CD14-positive monocyte (primary cell): ENCODE data around the gene COL21A1. TPM values are rescaled to one million over a fixed set of nuclear protein-coding genes. Genes with fewer than 3 reads are reported as not detected.
A peak's percentile ranks its signal among the peaks of the same experiment; 100 is the strongest.

Source experiments
- DNase-seq, 3 donors: peaks; one replicate each; pipeline ENCODE4 v3.0.0-alpha.2; 2011 to 2022
- H2AFZ ChIP-seq: 2 replicates; pipeline ENCODE4 v1.6.0; 2012; ENCODE audit warnings: mild to moderate bottlenecking, low read depth, low read length, inconsistent platforms; ENCODE audit not compliant: insufficient read depth, poor library complexity, severe bottlenecking
- H3K27ac ChIP-seq, 2 donors: 1 replicate in 1 of 2; 2 replicates in 1 of 2; pipeline ENCODE4 v1.5.1; 2012 to 2013; ENCODE audit warnings: low read length in 2 of 2, control low read depth in 1 of 2, inconsistent platforms in 1 of 2, low read depth in 1 of 2, mild to moderate bottlenecking in 1 of 2
- H3K27me3 ChIP-seq, 2 donors: one replicate each; pipeline versions ENCODE4 v1.6.0 to v1.6.1; 2011 to 2013; ENCODE audit warnings: low read length in 2 of 2; ENCODE audit not compliant: control insufficient read depth in 2 of 2, insufficient read depth in 2 of 2
- H3K36me3 ChIP-seq, 2 donors: replicated peaks in 1 of 2; 1 replicate in 1 of 2; 2 replicates in 1 of 2; pipeline versions ENCODE4 v1.5.1 to v1.6.1; 2012 to 2013; ENCODE audit warnings: low read length in 2 of 2, control low read depth in 1 of 2, inconsistent platforms in 1 of 2, mild to moderate bottlenecking in 1 of 2; ENCODE audit not compliant: insufficient read depth in 2 of 2, control insufficient read depth in 1 of 2
- H3K4me1 ChIP-seq, 2 donors: 1 replicate in 1 of 2; 2 replicates in 1 of 2; pipeline versions ENCODE4 v1.5.1 to v1.6.1; 2012 to 2013; ENCODE audit warnings: low read length in 2 of 2, control low read depth in 1 of 2, inconsistent platforms in 1 of 2, mild to moderate bottlenecking in 1 of 2, moderate library complexity in 1 of 2; ENCODE audit not compliant: insufficient read depth in 2 of 2, control insufficient read depth in 1 of 2
- H3K4me2 ChIP-seq: replicated peaks from 2 replicates; pipeline ENCODE3; 2012; ENCODE audit warnings: low read length, moderate library complexity, mild to moderate bottlenecking; ENCODE audit not compliant: poor library complexity, severe bottlenecking; ENCODE audit errors: extremely low read depth
- H3K4me3 ChIP-seq, 3 experiments: fragments of 200-600 bp in 1 of 3; sonication (generic) in 1 of 3; replicated peaks in 1 of 3; 1 replicate in 2 of 3; 2 replicates in 1 of 3; pipeline ENCODE4 v1.5.1; 2011 to 2013; ENCODE audit warnings: low read length in 3 of 3, mild to moderate bottlenecking in 3 of 3, control low read depth in 2 of 3, low read depth in 2 of 3, inconsistent platforms in 1 of 3, moderate library complexity in 1 of 3
- H3K79me2 ChIP-seq: 2 replicates; pipeline ENCODE4 v1.6.0; 2012; ENCODE audit warnings: mild to moderate bottlenecking, control low read depth, inconsistent platforms, low read length, moderate library complexity; ENCODE audit not compliant: insufficient read depth
- H3K9ac ChIP-seq: 2 replicates; pipeline ENCODE4 v1.6.0; 2017; ENCODE audit warnings: low read length, mild to moderate bottlenecking; ENCODE audit not compliant: insufficient read depth, poor library complexity, severe bottlenecking
- H3K9me3 ChIP-seq, 2 donors: replicated peaks in 1 of 2; 1 replicate in 1 of 2; 2 replicates in 1 of 2; pipeline versions ENCODE4 v1.5.1 to v1.6.1; 2012 to 2013; ENCODE audit warnings: low read length in 2 of 2, control low read depth in 1 of 2; ENCODE audit not compliant: control insufficient read depth in 1 of 2, insufficient read depth in 1 of 2
- H4K20me1 ChIP-seq: 2 replicates; pipeline ENCODE4 v1.6.0; 2012; ENCODE audit warnings: mild to moderate bottlenecking, low read length, control low read depth, moderate library complexity; ENCODE audit not compliant: insufficient read depth
- H3K27ac Mint-ChIP-seq, 7 donors: one replicate each; pipeline ENCODE4 v1.8.0; 2020; ENCODE audit warnings: mild to moderate bottlenecking in 7 of 7, mixed read lengths in 7 of 7, moderate library complexity in 6 of 7, inconsistent platforms in 2 of 7
- H3K27me3 Mint-ChIP-seq, 3 donors: one replicate each; pipeline ENCODE4 v1.8.0; 2021 to 2022; ENCODE audit warnings: low read depth in 3 of 3, mild to moderate bottlenecking in 3 of 3, mixed read lengths in 3 of 3, moderate library complexity in 3 of 3, inconsistent platforms in 1 of 3
- H3K36me3 Mint-ChIP-seq, 2 donors: one replicate each; pipeline ENCODE4 v1.8.0; 2020; ENCODE audit warnings: mixed read lengths in 2 of 2, inconsistent platforms in 1 of 2, mild to moderate bottlenecking in 1 of 2
- H3K4me1 Mint-ChIP-seq: one replicate; pipeline ENCODE4 v1.8.0; 2020; ENCODE audit warnings: mild to moderate bottlenecking, mixed read lengths
- H3K4me3 Mint-ChIP-seq, 2 donors: one replicate each; pipeline ENCODE4 v1.8.0; 2020; ENCODE audit warnings: mild to moderate bottlenecking in 2 of 2, mixed read lengths in 2 of 2, moderate library complexity in 1 of 2
- H3K9me3 Mint-ChIP-seq, 7 donors: one replicate each; pipeline ENCODE4 v1.8.0; 2020 to 2022; ENCODE audit warnings: mixed read lengths in 7 of 7, mild to moderate bottlenecking in 6 of 7, moderate library complexity in 6 of 7, inconsistent platforms in 2 of 7
- WGBS: methylation state at CpG from one replicate; pipeline ENCODE4 v1.1.5; 2013; ENCODE audit warnings: missing lambda C conversion rate; ENCODE audit not compliant: insufficient coverage; 5-methylcytosine and 5-hydroxymethylcytosine counted together
- intact Hi-C, 2 donors: fragments of 100-400 bp; cut with micrococcal nuclease; formaldehyde crosslinking; loops; one replicate each; pipeline versions ENCODE4 v1.15.0 to v1.15.1; 2023
- polyA plus RNA-seq, 3 donors: library from polyadenylated mRNA; depleted of rRNA in 1 of 3; unstranded in 2 of 3; stranded (reverse) in 1 of 3; fragments of 300-500 nt in 2 of 3; fragments of >200 nt in 1 of 3; fragmentation: Illumina TruSeq in 2 of 3; gene quantifications; 1 replicate in 2 of 3; 2 replicates in 1 of 3; pipeline ENCODE4 v1.2.3, GENCODE V29; 2012 to 2021
- TF ChIP-seq, protein P1 (sequence below): fragments of 200-600 bp; IDR thresholded peaks from one replicate; pipeline ENCODE4 v1.8.0; 2022; ENCODE audit warnings: antibody characterized with exemption, mild to moderate bottlenecking

COL21A1 gene
- polyA plus RNA-seq, 3 donors = 0.03 TPM; not detected in 2

DNA sequence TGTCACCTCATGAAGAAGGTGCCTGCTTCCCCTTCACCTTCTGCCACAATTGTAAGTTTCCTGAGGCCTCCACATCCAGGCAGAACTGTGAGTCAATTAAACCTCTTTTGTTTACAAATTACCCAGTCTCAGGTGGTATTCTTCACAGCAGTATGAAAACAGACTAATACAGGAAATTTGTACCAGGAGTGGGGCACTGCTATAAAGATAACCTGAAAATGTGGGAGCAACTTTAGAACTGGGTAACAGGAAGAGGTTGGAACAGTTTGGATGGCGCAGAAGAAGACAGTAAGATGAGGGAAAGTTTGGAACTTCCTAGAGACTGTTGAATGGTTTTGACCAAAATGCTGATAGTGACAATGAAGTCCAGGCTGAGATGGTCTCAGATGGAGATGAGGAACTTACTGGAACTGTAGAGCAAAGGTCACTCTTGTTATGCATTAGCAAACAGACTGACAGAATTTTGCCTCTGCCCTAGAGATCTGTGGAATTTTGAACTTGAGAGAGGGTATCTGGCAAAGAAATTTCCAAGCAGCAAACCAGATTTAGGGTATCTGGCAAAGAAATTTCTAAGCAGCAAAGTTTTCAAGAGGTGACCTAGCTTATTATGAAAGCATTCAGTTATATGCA lies 23.5 kb upstream of the COL21A1 start:
- Histone ChIP-seq H4K20me1 (no peaks in the 10 kb centered on the region), H3K9ac (no peak overlapping the region), H3K79me2 (no peaks in the 10 kb centered on the region), H3K4me2 (no peak overlapping the region), H3K4me1 (no peaks in the 10 kb centered on the region), H3K36me3 (no peaks in the 10 kb centered on the region), H3K27ac (no peak overlapping the region), H3K4me3 (no peak overlapping the region), H3K9me3 (peaks cover 0 to 15% of the 10 kb centered on the region in 2 donors), H3K27me3 (no peaks in the 10 kb centered on the region), H2AFZ (no peak overlapping the region)
- Mint-ChIP-seq H3K9me3 (peaks cover 3 to 29% (median 17%) of the 10 kb centered on the region in 7 donors), H3K27me3 (peaks cover 0 to 3% (median 2%) of the 10 kb centered on the region in 3 donors), H3K4me1 (no peaks in the 10 kb centered on the region), H3K27ac (peak overlapping the region in 1 of 7 donors; percentile 16), H3K4me3 (no peak overlapping the region), H3K36me3 (no peaks in the 10 kb centered on the region)
- no peak for DNase-seq
- TF ChIP-seq, protein P1, sequence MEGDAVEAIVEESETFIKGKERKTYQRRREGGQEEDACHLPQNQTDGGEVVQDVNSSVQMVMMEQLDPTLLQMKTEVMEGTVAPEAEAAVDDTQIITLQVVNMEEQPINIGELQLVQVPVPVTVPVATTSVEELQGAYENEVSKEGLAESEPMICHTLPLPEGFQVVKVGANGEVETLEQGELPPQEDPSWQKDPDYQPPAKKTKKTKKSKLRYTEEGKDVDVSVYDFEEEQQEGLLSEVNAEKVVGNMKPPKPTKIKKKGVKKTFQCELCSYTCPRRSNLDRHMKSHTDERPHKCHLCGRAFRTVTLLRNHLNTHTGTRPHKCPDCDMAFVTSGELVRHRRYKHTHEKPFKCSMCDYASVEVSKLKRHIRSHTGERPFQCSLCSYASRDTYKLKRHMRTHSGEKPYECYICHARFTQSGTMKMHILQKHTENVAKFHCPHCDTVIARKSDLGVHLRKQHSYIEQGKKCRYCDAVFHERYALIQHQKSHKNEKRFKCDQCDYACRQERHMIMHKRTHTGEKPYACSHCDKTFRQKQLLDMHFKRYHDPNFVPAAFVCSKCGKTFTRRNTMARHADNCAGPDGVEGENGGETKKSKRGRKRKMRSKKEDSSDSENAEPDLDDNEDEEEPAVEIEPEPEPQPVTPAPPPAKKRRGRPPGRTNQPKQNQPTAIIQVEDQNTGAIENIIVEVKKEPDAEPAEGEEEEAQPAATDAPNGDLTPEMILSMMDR = no peak
- intact Hi-C loops = no loop called here
- 92% methylated on average over 1 of the region's 1 CpG for WGBS

GRCh38 chr6:56268266-56268665 lies 20.9 kb upstream of the COL21A1 start:
- no peak overlapping the region for H3K4me2 ChIP-seq
- no peak overlapping the region for H2AFZ ChIP-seq
- TF ChIP-seq, protein P1 = no peak
- Mint-ChIP-seq H3K4me3 (no peak overlapping the region), H3K9me3 (peaks cover 3 to 29% (median 19%) of the 10 kb centered on the region in 7 donors), H3K27ac (no peak overlapping the region), H3K36me3 (no peaks in the 10 kb centered on the region), H3K4me1 (no peaks in the 10 kb centered on the region), H3K27me3 (peaks cover 0 to 5% (median 2%) of the 10 kb centered on the region in 3 donors)
- no peaks in the 10 kb centered on the region for H3K36me3 ChIP-seq
- H3K79me2 ChIP-seq = no peaks in the 10 kb centered on the region
- no peaks in the 10 kb centered on the region for H4K20me1 ChIP-seq
- no peak overlapping the region for H3K27ac ChIP-seq
- H3K4me1 ChIP-seq = no peaks in the 10 kb centered on the region
- no peak overlapping the region for H3K4me3 ChIP-seq
- no peaks in the 10 kb centered on the region for H3K27me3 ChIP-seq
- no CpG with 5 or more reads among the region's 2 CpGs for WGBS
- H3K9ac ChIP-seq = no peak overlapping the region
- DNase-seq = no peak
- intact Hi-C loops = no loop called here
- H3K9me3 ChIP-seq = peaks cover 0 to 15% of the 10 kb centered on the region in 2 donors
